ENCODE results near the gene MCM5. TPM values are rescaled to one million over a fixed set of nuclear protein-coding genes. Genes with fewer than 3 reads are reported as not detected.

Gene MCM5
- total RNA-seq, 1 donor from 2014 or later, result 12.8 TPM

DNA sequence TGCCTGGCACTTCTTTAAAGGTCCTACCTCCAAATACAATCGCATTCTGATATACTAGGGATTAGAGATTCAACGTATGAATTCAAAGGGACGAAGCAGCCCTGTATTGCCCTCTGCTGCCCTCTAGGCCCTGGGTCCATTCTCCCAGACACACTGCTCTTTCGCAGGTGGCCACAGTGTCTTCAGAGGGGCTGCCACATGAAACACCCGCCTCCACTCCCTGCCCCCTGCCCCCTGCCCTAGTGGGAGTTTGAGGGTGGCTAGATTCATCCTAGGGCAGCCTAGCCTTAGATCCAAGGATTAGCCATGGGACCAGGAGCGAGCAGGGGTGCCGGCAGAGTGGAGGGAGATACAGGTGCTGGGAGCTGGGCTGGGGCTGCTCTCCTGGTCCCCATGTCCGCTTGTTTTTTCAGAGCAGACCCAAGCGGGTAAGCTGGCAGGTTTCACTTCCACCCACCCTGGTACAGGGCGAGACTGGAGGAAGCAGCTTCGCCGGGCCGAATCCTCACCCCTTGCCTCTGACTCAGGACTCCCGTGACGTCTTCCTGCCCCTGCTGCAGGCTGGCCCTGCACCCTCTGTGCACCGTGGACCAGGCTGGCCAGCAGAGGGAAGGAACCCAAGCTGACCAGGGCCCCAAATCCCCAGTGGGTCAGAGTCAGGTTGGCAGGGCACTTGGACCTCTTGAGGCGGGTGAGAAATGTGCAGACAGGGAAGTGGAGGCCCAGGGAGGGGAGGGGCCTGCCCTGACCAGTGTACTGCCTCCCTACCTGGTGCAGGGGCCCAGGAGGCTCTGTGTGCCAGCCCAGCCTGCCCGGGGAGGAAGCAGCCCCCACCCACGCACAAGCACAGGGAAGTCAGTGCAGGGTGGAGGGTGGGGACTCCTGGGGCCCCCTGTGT lies 47.5 kb upstream of the MCM5 start:
- no peak overlapping the region for H3K4me3 ChIP-seq (ENCODE audit: insufficient read depth, low read depth, low read length)
- FAIRE-seq (no peak), DNase-seq (ENCODE audit: low read depth) (no peak)
- H3K9me3 ChIP-seq (ENCODE audit: insufficient read depth, low read depth, low read length), result no peaks in the 10 kb centered on the region
- H4K20me1 ChIP-seq (ENCODE audit: insufficient read depth, low read length), result no peaks in the 10 kb centered on the region
- Mint-ChIP-seq H3K27ac (ENCODE audit: unreplicated experiment) (no peak overlapping the region), H3K9me3 (ENCODE audit: unreplicated experiment) (no peaks in the 10 kb centered on the region), H3K36me3 (ENCODE audit: low read depth, unreplicated experiment) (peaks cover 2% of the 10 kb centered on the region), H3K27me3 (ENCODE audit: low read depth, unreplicated experiment) (no peaks in the 10 kb centered on the region), H3K4me3 (ENCODE audit: unreplicated experiment) (no peak overlapping the region), H3K4me1 (ENCODE audit: low read depth, unreplicated experiment) (peaks cover 15% of the 10 kb centered on the region)
- H3K79me2 ChIP-seq (ENCODE audit: insufficient read depth, low read length), result no peaks in the 10 kb centered on the region
- no peak for TF ChIP-seq EZH2 (IDR thresholded peaks at IDR 0.05; ENCODE audit: insufficient read depth, low read length)
- TF ChIP-seq, protein P1, sequence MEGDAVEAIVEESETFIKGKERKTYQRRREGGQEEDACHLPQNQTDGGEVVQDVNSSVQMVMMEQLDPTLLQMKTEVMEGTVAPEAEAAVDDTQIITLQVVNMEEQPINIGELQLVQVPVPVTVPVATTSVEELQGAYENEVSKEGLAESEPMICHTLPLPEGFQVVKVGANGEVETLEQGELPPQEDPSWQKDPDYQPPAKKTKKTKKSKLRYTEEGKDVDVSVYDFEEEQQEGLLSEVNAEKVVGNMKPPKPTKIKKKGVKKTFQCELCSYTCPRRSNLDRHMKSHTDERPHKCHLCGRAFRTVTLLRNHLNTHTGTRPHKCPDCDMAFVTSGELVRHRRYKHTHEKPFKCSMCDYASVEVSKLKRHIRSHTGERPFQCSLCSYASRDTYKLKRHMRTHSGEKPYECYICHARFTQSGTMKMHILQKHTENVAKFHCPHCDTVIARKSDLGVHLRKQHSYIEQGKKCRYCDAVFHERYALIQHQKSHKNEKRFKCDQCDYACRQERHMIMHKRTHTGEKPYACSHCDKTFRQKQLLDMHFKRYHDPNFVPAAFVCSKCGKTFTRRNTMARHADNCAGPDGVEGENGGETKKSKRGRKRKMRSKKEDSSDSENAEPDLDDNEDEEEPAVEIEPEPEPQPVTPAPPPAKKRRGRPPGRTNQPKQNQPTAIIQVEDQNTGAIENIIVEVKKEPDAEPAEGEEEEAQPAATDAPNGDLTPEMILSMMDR (IDR thresholded peaks at IDR 0.05; ENCODE audit: insufficient read depth, low read depth, low read length), result no peak
- no peaks in the 10 kb centered on the region for H3K36me3 ChIP-seq (ENCODE audit: insufficient read depth, low read length)
- no peak overlapping the region for H3K9ac ChIP-seq (ENCODE audit: low read length)
- H3K4me1 ChIP-seq (ENCODE audit: insufficient read depth, low read length), result peaks cover 12% of the 10 kb centered on the region
- H3K27me3 ChIP-seq (ENCODE audit: insufficient read depth, low read length), result no peaks in the 10 kb centered on the region
- no peak overlapping the region for H3K27ac ChIP-seq (ENCODE audit: low read depth, low read length)
- H2AFZ ChIP-seq (ENCODE audit: low read depth, low read length), result no peak overlapping the region
- H3K4me2 ChIP-seq (ENCODE audit: low read length), result no peak overlapping the region

DNA sequence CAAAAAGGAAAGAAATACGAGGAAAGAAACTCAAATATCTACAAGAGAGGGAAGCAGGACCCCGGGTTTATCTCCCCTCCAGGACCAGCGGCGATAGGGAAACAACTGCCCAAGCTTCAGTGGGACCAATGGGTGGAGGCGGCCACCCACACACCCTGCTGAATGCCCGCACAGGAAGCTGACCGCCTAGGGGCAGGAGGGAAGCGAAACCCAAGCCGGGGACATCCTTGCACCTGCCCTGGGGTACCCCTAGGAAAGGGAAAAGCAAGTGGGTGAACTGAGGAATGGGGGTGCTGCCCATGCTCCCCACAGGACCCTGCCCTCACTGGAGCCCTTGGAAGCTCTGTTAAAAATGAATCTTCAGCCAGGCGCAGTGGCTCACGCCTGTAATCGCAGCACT lies 46.6 kb upstream of the MCM5 start:
- no peak overlapping the region for H3K4me3 Mint-ChIP-seq (ENCODE audit: unreplicated experiment)
- H3K36me3 Mint-ChIP-seq (ENCODE audit: low read depth, unreplicated experiment), result no peaks in the 10 kb centered on the region
- no peak overlapping the region for H3K27ac Mint-ChIP-seq (ENCODE audit: unreplicated experiment)
- no peak overlapping the region for H3K4me3 ChIP-seq (ENCODE audit: insufficient read depth, low read depth, low read length)
- H3K4me1 ChIP-seq (ENCODE audit: insufficient read depth, low read length), result peaks cover 12% of the 10 kb centered on the region
- no peaks in the 10 kb centered on the region for H3K36me3 ChIP-seq (ENCODE audit: insufficient read depth, low read length)
- TF ChIP-seq, protein P1 (IDR thresholded peaks at IDR 0.05; ENCODE audit: insufficient read depth, low read depth, low read length), result no peak
- no peak for TF ChIP-seq EZH2 (IDR thresholded peaks at IDR 0.05; ENCODE audit: insufficient read depth, low read length)
- no peaks in the 10 kb centered on the region for H3K9me3 Mint-ChIP-seq (ENCODE audit: unreplicated experiment)
- H3K9ac ChIP-seq (ENCODE audit: low read length), result no peak overlapping the region
- H4K20me1 ChIP-seq (ENCODE audit: insufficient read depth, low read length), result no peaks in the 10 kb centered on the region
- FAIRE-seq (no peak), DNase-seq (ENCODE audit: low read depth) (no peak)
- no peak overlapping the region for H2AFZ ChIP-seq (ENCODE audit: low read depth, low read length)
- peaks cover 15% of the 10 kb centered on the region for H3K4me1 Mint-ChIP-seq (ENCODE audit: low read depth, unreplicated experiment)
- H3K27me3 ChIP-seq (ENCODE audit: insufficient read depth, low read length), result no peaks in the 10 kb centered on the region
- H3K27ac ChIP-seq (ENCODE audit: low read depth, low read length), result no peak overlapping the region
- H3K9me3 ChIP-seq (ENCODE audit: insufficient read depth, low read depth, low read length), result no peaks in the 10 kb centered on the region
- H3K79me2 ChIP-seq (ENCODE audit: insufficient read depth, low read length), result no peaks in the 10 kb centered on the region
- no peaks in the 10 kb centered on the region for H3K27me3 Mint-ChIP-seq (ENCODE audit: low read depth, unreplicated experiment)
- no peak overlapping the region for H3K4me2 ChIP-seq (ENCODE audit: low read length)

DNA sequence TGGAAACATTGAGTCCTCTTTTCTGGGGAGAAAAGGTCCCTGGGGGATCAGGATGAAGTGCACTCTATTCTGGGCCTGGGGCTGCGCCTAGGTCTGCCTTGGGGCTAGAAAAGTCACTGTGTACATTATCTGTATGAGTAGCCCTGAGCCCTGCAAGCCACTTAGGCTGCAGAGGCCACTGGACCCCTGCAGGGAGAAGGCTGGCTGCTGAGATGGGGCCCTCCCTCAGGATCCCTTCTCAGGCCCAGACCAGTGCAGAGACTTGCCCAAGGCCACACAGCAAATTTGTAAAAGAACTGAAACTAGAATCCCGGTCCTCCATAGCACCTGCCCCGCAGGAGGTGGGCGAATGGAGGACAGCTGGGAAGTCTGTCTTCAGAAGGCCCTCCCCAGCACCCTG lies 45.9 kb upstream of the MCM5 start:
- no peak overlapping the region for H3K4me2 ChIP-seq (ENCODE audit: low read length)
- no peak for FAIRE-seq
- H2AFZ ChIP-seq (ENCODE audit: low read depth, low read length), result no peak overlapping the region
- DNase-seq (ENCODE audit: low read depth), result no peak
- H3K4me1 ChIP-seq (ENCODE audit: insufficient read depth, low read length), result peaks cover 12% of the 10 kb centered on the region
- no peaks in the 10 kb centered on the region for H3K27me3 ChIP-seq (ENCODE audit: insufficient read depth, low read length)
- no peaks in the 10 kb centered on the region for H3K27me3 Mint-ChIP-seq (ENCODE audit: low read depth, unreplicated experiment)
- no peak overlapping the region for H3K27ac Mint-ChIP-seq (ENCODE audit: unreplicated experiment)
- H4K20me1 ChIP-seq (ENCODE audit: insufficient read depth, low read length), result no peaks in the 10 kb centered on the region
- H3K36me3 ChIP-seq (ENCODE audit: insufficient read depth, low read length), result no peaks in the 10 kb centered on the region
- H3K9me3 Mint-ChIP-seq (ENCODE audit: unreplicated experiment), result no peaks in the 10 kb centered on the region
- no peak overlapping the region for H3K4me3 ChIP-seq (ENCODE audit: insufficient read depth, low read depth, low read length)
- H3K9me3 ChIP-seq (ENCODE audit: insufficient read depth, low read depth, low read length), result no peaks in the 10 kb centered on the region
- H3K79me2 ChIP-seq (ENCODE audit: insufficient read depth, low read length), result no peaks in the 10 kb centered on the region
- no peak overlapping the region for H3K4me3 Mint-ChIP-seq (ENCODE audit: unreplicated experiment)
- no peak overlapping the region for H3K27ac ChIP-seq (ENCODE audit: low read depth, low read length)
- H3K4me1 Mint-ChIP-seq (ENCODE audit: low read depth, unreplicated experiment), result peaks cover 15% of the 10 kb centered on the region
- no peak overlapping the region for H3K9ac ChIP-seq (ENCODE audit: low read length)
- no peaks in the 10 kb centered on the region for H3K36me3 Mint-ChIP-seq (ENCODE audit: low read depth, unreplicated experiment)
- TF ChIP-seq, protein P1 (IDR thresholded peaks at IDR 0.05; ENCODE audit: insufficient read depth, low read depth, low read length), result no peak
- TF ChIP-seq EZH2 (IDR thresholded peaks at IDR 0.05; ENCODE audit: insufficient read depth, low read length), result no peak
